Cardiac septum (tissue), 1 donor: ENCODE measurements around the gene TSPAN17. TPM values are rescaled to one million over a fixed set of nuclear protein-coding genes. Genes with fewer than 3 reads are reported as not detected.

ENCODE experiments used
- DNase-seq: peaks from one replicate; pipeline ENCODE4 v3.0.0-alpha.2; 2020; ENCODE audit warnings: low spot score
- intact Hi-C: fragments of 100-400 bp; cut with DNase I; formaldehyde crosslinking; loops from one replicate; pipeline ENCODE4 v1.14.0; 2022
- total RNA-seq: library from RNA; stranded (reverse); fragmentation: NEBNext Ultra II Directional; extraction: Animal tissue kit (Norgen Biotek cat#: 25700); gene quantifications from one replicate; pipeline ENCODE4 v1.2.1, GENCODE V29; 2021
- donor health status: DM: no; HTN: no; CAD: no.

TSPAN17 gene
- total RNA-seq, 1 donor from 2014 or later: 30.2 TPM

DNA sequence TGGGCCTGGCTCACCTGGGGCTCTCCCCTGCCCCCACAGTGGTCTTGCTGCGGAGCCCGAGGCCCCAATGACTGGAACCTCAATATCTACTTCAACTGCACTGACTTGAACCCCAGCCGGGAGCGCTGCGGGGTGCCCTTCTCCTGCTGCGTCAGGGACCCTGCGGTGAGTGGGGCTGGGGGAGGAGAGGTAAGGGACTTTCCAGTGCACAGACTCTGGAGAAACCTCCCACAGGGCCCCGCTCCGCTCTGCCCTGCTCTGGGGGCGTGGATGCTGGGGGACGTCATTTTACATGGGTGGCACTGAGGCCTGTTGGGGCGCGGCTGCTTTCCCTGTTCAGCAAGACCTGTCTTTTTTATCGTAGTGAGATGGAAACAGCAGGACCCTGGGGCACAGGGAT is 7.6 kb downstream of the TSPAN17 start:
- DNase-seq: no peak
- intact Hi-C loops: loop anchor here (10.0 kb wide), 1 partner anchor 180 kb away; no protein-coding TSS in a partner anchor

DNA sequence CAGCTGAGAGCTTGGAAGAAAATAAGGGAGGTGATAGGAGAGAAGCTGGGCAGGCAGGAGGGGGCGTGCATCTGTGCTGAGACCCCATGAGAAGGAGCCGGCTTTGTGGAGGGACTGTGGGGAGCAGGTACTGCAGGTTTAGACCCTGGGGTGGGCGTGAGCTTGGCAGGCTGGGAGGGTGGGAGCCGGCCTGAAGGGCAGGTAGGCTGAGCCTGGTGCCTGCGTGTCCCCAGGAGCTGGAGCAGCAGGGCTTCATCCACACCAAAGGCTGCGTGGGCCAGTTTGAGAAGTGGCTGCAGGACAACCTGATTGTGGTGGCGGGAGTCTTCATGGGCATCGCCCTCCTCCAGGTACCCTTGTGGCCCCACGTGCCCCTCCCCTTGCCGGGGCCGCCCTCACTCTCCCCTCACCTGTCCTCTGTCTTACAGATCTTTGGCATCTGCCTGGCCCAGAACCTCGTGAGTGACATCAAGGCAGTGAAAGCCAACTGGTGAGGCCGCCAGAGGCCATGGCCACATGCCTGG is 9.2 kb downstream of the TSPAN17 start:
- DNase-seq: no peak
- intact Hi-C loops: loop anchor here (10.0 kb wide), 1 partner anchor 178 kb away; no protein-coding TSS in a partner anchor

DNA sequence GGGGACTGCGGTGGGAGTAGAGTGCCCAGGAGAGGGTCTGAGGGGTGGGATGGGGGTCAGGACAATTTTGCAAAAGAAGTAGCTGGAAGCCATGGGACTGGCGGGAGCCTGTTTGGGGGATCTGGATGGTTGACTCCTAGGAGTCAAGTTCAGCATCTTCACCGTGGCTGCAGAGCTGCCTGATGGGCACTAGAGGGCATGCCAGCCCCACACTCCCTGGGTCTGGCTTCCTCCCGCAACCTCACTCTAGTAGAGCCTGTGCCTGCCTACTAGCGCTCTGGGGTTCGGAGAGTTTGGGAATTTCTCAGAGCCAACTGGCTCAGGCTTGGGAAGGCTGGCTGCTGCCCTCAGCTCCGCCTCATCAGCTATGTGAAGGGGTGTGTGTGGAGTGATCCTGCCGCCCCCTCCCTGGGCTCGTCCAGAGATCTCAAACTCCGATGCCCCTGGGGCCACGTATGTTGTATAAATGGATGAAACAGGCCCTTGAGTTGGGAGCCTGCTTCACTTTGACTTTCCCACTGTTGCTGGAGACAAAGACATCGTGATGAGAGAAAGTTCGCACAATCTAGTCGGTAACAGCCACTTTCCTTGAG is 10.8 kb downstream of the TSPAN17 start:
- intact Hi-C loops: loop anchor here (2.0 to 10.0 kb wide), 2 partner anchors 177 to 301 kb away; no protein-coding TSS in a partner anchor
- no peak for DNase-seq

GRCh38 chr5:176658817-176659511 is 11.7 kb downstream of the TSPAN17 start:
- intact Hi-C loops: loop anchor here (2.0 to 10.0 kb wide), 2 partner anchors 176 to 300 kb away; no protein-coding TSS in a partner anchor
- DNase-seq: no peak

- intact Hi-C loops: loop anchor here (2.0 to 10.0 kb wide), 2 partner anchors 175 to 299 kb away; no protein-coding TSS in a partner anchor
Measured at GRCh38 chr5:176659512-176659839, 12.2 kb downstream of the TSPAN17 start.

DNA sequence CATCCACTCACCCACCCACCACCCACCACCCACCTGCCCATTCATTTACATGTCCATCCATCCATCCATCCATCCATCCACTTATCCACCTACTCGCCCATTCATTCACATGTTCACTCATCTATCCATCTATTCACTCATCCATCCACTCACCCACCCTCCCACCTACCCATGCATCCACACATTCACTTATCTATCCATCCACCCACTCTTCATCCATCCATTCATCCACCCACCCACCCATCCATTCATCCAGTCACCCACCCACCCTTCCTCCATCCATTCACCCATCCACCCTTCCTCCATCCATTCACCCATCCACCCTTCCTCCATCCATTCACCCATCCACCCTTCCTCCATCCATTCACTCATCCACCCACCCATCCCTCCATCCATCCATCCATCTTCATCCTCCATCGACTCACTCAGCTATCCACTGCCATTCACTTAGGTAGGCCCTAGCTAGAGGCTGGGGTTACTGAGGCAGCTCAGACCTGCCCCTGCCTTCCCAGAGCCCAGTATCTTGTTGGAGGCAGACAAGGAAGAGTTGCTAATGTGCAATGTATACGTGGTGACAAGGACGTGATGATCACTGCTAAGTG is 12.7 kb downstream of the TSPAN17 start:
- intact Hi-C loops: loop anchor here (2.0 to 10.0 kb wide), 3 partner anchors 175 to 452 kb away; no protein-coding TSS in a partner anchor
- DNase-seq: no peak

More at GRCh38 chr5:176659512-176659839, 12.2 kb downstream of the TSPAN17 start:
- DNase-seq: no peak

GRCh38 chr5:176660530-176660859 is 13.2 kb downstream of the TSPAN17 start:
- intact Hi-C loops: loop anchor here (5.0 kb wide), 1 partner anchor 452 kb away; no protein-coding TSS in a partner anchor
- DNase-seq: no peak

DNA sequence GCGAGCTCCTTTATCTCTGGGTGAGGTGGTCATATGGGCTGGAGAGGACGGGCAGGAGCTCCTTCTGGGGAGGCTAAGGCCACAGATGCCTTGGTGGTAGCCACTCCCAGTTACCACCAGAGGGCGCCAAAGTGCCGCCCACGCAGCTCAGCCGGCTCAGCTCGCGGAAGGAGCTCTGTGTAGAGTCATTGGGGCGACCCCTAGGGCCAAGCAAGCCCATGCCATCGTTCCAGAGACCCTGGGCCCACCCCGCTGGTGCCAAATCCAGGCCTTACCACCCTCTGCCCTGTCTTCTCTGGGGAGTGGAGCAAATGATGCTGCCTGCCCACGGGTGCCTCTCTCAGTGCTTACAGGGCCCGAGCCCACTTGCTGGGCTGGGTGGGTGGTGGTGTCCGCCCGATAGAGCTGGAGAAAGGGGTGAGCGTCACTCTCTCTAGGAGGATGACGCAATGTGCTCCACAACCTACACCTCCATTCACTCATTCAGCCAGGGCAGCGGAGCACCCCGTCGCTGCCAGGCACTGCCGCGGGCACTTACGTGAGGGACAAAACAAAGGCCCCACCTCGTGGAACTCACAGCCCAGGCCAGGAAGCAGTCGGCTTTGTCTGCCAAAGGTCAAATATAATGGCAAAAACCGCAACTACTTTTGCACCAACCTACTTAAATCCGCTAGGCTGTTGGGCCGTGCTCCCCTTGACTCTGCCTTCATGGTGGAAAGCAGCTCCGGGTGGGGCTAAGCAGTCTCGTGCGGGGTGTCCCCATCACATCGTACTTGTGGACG is 13.8 kb downstream of the TSPAN17 start:
- peak; percentile 89 for DNase-seq
- intact Hi-C loops: loop anchor here (5.0 kb wide), 1 partner anchor 451 kb away; no protein-coding TSS in a partner anchor

- intact Hi-C loops: loop anchor here (5.0 kb wide), 1 partner anchor 451 kb away; no protein-coding TSS in a partner anchor
- no peak for DNase-seq
Measured at GRCh38 chr5:176661676-176662075, 14.4 kb downstream of the TSPAN17 start.

GRCh38 chr5:176662371-176663333 is 15.4 kb downstream of the TSPAN17 start:
- intact Hi-C loops: loop anchor here (5.0 kb wide), 1 partner anchor 450 kb away; no protein-coding TSS in a partner anchor
- DNase-seq: no peak

GRCh38 chr5:176663566-176663965 is 16.3 kb downstream of the TSPAN17 start:
- DNase-seq: no peak
- intact Hi-C loops: loop anchor here (5.0 kb wide), 1 partner anchor 449 kb away; no protein-coding TSS in a partner anchor

GRCh38 chr5:176664479-176664878 is 17.2 kb downstream of the TSPAN17 start:
- DNase-seq: no peak
- intact Hi-C loops: loop anchor here (5.0 kb wide), 1 partner anchor 448 kb away; no protein-coding TSS in a partner anchor

GRCh38 chr5:176664886-176665285 is 17.6 kb downstream of the TSPAN17 start:
- no peak for DNase-seq
- intact Hi-C loops: loop anchor here (5.0 kb wide), 1 partner anchor 447 kb away; no protein-coding TSS in a partner anchor

DNA sequence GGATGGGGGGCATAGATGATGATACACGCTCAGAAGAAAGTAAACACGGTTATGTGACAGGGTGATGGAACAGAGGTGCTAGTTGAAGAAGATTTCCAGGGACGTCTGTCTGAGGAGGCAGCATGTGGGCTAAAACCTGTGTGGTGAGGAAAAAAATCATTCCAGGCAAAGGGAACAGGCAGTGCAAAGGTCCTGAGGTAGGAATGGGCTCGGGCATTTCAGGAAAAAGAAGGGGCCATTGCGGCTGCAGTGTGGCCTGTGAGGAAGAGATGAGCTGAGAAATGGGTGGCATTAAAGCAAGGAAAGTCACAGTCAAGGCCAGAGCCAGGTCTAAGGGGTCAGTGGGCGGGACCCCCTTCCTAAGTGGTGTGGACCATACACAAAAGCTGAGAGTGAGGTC is 18.2 kb downstream of the TSPAN17 start:
- no peak for DNase-seq

DNA sequence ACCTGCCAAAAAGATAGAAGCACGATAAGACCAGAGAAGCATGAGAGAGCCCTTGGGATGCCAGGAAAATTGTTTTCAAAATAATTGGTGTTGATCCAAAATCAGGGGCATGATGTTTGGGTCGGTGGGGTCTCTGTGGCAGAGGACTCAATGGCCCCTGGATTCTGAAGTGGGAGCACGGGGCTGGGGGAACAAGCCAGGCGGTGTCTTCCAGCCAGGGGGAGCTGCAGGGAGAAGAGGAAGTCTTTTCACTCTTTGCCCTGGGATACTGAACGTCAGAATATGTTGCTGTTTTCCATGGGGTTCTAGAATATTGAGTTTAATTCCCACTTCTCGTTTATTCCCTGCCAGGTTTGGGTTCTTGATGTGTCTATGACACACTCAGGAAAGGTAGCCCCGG is 20.4 kb downstream of the TSPAN17 start:
- intact Hi-C loops: no loop called here
- no peak for DNase-seq

More for the DNA sequence above, 18.2 kb downstream of the TSPAN17 start:
- intact Hi-C loops: no loop called here

GRCh38 chr5:176670449-176670848 is 23.2 kb downstream of the TSPAN17 start:
- no peak for DNase-seq
- intact Hi-C loops: no loop called here

GRCh38 chr5:176671399-176671798 is 24.1 kb downstream of the TSPAN17 start:
- intact Hi-C loops: no loop called here

More at GRCh38 chr5:176671399-176671798, 24.1 kb downstream of the TSPAN17 start:
- DNase-seq: no peak
